Stimulated activated CD4-positive, alpha-beta T cell treated with anti-CD3 and anti-CD28 coated beads, Interleukin-4, amount 100 ng/mL, for 1 hour (primary cell): ENCODE measurements around the gene SEMA5B.

Source experiments
- DNase-seq: peaks from one replicate; pipeline ENCODE4 v3.0.0-alpha.2; 2020

The SEMA5B gene

DNA sequence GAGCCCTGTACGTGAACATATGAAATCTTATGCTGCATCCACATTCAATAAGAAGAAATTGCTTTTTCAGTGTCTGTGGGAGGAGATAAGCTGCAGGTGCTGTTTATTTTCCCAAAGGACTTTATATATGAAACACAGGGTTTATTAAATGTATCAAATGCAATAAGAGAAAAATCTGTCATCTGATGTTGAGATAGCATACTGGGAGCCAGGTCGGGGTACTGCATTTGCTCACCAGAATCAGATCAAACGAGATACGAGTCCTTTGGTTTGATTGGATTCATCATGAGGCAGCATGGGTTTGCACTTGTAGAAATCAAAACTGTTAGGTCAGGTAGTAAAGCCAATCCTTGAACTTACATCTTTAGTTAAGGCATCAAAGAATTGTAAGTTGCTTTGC lies 141.3 kb downstream of the SEMA5B start:
- DNase-seq: no peak

DNA sequence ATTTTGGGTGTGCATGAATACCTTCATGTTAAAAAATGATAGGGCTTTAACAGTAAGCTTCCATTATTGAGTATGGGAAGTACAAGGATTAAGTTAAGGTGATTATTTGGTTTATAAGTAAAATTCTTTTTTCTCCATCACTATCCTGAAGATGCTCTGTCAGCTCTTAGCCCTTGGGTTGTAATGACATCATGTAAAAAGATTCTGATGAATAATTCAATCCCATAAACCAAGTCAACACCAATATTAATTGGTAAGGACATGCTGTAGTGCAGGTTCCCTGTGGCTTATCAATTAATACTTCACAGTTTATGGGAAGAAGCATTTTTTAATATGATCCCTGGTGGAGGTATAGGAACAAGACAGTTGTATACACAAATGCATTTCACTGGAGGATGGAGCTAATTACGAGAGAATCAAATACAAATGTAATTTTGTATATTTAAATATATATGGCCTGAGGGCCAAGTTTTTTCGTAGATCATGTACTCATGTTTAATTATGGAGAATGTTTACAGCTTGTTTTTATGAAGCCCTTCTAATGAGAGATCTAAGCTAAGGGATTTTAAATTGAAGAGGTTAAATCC lies 145.1 kb downstream of the SEMA5B start:
- DNase-seq: no peak

DNA sequence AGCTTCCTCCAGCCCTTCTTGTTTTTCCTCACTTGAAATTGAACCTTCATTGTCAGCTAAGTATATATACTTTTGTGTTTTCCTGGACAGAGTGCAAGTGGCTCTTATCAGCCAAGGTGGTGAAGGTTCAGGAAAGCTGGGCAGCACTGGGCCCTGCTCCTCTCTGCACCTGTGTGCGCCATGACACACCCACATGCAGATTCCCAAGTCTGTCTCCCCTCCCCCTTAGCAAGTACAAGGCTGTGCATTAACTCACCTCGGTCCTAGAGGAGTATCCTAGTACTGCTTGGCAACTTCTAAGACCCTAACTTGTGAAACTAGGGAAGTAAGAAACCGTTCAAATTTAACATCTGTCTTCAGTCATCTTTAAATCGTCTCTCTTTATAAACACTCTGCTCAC lies 146.9 kb downstream of the SEMA5B start:
- DNase-seq: no peak

DNA sequence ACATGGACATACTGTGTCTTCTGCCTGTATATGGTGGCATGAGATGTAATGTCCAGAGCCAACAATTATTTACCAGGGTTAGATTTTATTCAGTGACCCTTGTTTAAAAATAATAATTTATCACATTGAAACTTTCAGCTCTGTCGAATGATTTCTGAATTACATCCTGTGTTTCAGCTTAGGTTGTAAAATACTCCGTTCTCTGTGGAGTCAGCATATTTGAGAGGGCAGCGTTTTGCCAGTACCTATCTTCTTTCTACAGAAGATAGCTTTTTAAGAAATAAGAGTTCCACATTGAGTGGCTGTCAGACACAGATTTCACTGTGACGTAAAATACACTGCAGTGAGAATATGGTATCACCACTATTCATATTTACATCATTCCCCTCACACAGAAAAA lies 147.4 kb downstream of the SEMA5B start:
- no peak for DNase-seq

DNA sequence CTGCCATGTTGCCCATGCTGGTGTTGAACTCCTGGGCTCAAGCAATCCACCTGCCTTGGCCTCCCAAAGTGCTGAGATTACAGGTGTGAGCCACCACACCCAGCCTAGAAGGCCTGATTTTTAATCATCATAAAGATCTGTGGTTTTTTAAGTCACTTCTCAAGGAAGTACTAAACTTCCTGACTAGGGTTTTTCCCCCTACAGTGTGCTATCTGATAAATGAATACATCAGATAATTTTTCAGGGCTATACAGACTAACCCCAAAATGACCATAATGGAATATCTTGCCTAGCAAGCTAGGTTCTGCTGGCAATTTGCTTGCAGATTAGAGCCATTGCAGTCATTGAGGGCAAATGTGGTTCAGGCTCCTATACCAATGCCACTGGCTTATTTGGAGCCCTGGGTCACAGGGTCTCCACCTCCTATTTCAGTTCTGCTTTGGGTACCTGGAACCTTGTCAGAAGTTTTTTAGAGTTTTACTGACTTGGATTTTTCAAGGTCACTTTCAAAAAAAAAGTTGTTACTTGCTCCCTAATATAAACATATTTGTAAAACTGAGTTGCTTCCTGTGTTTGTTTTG lies 151.9 kb downstream of the SEMA5B start:
- DNase-seq: no peak

DNA sequence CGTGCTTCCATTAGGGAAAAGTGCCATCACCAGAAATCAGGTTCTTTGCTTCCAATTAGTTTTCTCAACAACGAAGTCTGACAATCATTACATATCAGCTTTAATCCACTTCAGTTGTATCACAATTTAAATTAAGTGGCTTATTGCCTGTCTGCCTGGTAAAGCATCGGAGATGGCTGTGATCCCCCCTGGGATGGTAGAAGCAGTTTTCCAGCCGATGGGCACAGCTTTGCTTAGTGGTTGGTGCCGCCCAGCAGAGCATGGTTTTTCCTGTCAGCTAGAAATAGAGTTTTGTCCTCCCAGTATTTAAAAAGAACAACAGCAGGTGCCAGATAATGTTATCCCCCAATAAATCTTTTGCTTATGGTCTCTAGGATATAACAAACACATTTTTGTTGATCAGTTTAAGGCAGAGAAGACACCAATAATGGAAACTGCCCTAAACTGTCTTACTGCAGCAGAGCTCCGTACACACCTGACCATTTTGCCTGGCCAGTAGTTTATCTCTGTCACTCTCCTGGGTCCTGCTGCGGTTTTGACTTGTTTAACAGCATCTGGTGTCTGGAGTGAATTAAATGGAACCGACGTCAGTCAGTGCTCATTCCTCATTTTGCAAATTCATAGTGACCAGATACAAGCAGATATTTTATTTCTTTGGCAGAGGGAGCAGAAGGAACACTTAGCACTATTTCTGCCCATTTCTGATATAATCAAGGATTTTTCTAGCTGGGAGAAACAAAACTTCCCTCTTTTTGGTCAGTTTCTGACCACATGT lies 153.6 kb downstream of the SEMA5B start:
- no peak for DNase-seq

DNA sequence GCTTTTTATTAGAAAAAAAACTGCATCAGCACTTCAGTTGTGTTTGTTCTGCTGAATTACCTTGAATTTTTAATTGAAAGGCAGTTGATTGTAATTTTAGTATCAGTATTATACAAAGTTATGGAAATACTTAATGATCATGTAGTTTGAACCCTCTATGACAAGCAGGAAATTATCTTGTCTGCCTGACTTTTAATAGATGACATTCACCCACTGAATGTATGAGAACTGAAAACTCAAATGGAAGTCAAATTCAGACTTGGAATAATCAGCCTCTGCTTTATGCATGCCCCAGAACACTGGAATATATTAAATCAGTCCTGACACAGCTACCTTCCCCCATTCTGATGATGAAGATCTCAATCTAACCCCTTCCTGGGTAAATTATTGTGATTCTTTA lies 159.2 kb downstream of the SEMA5B start:
- no peak for DNase-seq

DNA sequence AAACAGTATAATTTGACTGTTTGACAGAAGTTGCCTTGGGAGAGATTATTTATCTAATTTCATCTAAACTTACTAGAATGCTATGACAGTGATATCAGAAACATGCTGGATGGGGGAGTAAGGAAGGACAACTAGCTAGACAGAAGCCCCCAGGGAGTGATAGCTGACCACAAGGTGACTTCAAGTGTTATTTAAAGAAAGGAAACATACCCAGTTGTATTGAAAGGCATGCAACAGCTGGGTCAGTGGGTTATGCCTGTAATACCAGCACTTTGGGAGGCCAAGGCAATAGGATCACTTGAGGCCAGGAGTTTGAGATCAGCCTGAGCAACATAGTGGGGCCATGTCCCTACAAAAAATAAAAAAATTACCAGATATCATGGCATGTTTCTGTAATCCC lies 163.1 kb downstream of the SEMA5B start:
- no peak for DNase-seq

DNA sequence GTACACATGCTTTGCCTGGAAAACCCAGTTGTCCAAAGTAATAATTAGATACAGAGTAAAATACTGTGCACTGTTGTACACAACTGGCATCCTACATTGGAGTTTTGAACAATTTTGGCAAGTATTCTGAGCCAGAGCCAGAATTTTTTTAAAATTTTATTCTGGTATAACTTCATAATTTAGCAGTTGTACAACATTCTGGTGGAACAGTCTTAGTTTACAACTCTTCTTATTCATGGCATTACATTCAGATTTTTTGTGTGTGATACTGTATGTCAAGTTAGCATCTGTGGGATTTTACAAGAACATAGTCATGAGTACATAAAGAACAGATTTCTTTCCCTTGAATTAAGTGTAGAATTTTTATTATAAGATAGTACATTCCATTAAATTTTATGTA lies 165.2 kb downstream of the SEMA5B start:
- DNase-seq: no peak
